PC-3 (cell line): ENCODE results near the gene ZMIZ1.

Experiments
- CTCF ChIP-seq: fragments of 300-600 bp; sonication (generic); conservative IDR thresholded peaks from 2 replicates; pipeline ENCODE4 v1.5.1; 2017; ENCODE audit warnings: antibody characterized with exemption, low read depth, mild to moderate bottlenecking, low read length
- EZH2 ChIP-seq: fragments of 300-600 bp; sonication (generic); IDR thresholded peaks from one replicate; pipeline ENCODE4 v1.6.1; 2017; ENCODE audit warnings: antibody characterized with exemption, mild to moderate bottlenecking, low read length; ENCODE audit not compliant: unreplicated experiment
- EZH2phosphoT487 ChIP-seq: fragments of 300-600 bp; sonication (generic); IDR thresholded peaks from 2 replicates; pipeline ENCODE4 v1.6.1; 2018; ENCODE audit warnings: mild to moderate bottlenecking, antibody characterized with exemption, low read length, borderline replicate concordance

GRCh38 chr10:79350407-79351154 lies 281.8 kb downstream of the ZMIZ1 start:
- TF ChIP-seq CTCF (no peak), EZH2phosphoT487 (no peak), EZH2 (no peak)
